Lower lobe of right lung (tissue), 2 donors: ENCODE data around the gene HLA-DPB1. TPM values are rescaled to one million over a fixed set of nuclear protein-coding genes. Genes with fewer than 3 reads are reported as not detected.
"Not testable (repeated sequence)": the region's sequence is repeated elsewhere in the genome, so short reads cannot be mapped to it uniquely, and the experiment has no call there.

Experiments used
- ATAC-seq, 2 donors: fragments of 200-7000 bp; cut with Tn5 transposase; one replicate each; pipeline ENCODE4 v1.9.1; 2020 to 2022; ENCODE audit warnings: mild to moderate bottlenecking in 2 of 2, moderate library complexity in 2 of 2
- DNase-seq: peaks from one replicate; pipeline ENCODE4 v3.0.0-alpha.2; 2020
- H3K27ac ChIP-seq: fragments of 200-600 bp; one replicate; pipeline ENCODE4 v1.8.0; 2022
- H3K27me3 ChIP-seq: fragments of 200-600 bp; one replicate; pipeline ENCODE4 v1.8.0; 2022; ENCODE audit warnings: low read depth
- H3K36me3 ChIP-seq: fragments of 200-600 bp; one replicate; pipeline ENCODE4 v1.8.0; 2022; ENCODE audit warnings: mild to moderate bottlenecking
- H3K4me1 ChIP-seq: fragments of 200-600 bp; one replicate; pipeline ENCODE4 v1.8.0; 2022
- H3K4me3 ChIP-seq: fragments of 200-600 bp; one replicate; pipeline ENCODE4 v1.8.0; 2022; ENCODE audit warnings: mild to moderate bottlenecking
- H3K9me3 ChIP-seq: fragments of 200-600 bp; one replicate; pipeline ENCODE4 v1.8.0; 2022
- intact Hi-C: fragments of 100-400 bp; cut with DNase I; formaldehyde crosslinking; loops from one replicate; pipeline ENCODE4 v1.11.0; 2022
- total RNA-seq: library from RNA; stranded (reverse); fragmentation: NEBNext Ultra II Directional; extraction: Animal tissue kit (Norgen Biotek cat#: 25700); gene quantifications from one replicate; pipeline ENCODE4 v1.2.1, GENCODE V29; 2021
- TF ChIP-seq, protein P1 (sequence below): fragments of 200-600 bp; IDR thresholded peaks from one replicate; pipeline ENCODE4 v1.8.0; 2022; ENCODE audit warnings: antibody characterized with exemption, mild to moderate bottlenecking
- donor health status: DM: no; HTN: yes; CAD: no; lungs with severe emphysema.

HLA-DPB1 gene
- total RNA-seq, 1 donor from 2014 or later = 483 TPM

DNA sequence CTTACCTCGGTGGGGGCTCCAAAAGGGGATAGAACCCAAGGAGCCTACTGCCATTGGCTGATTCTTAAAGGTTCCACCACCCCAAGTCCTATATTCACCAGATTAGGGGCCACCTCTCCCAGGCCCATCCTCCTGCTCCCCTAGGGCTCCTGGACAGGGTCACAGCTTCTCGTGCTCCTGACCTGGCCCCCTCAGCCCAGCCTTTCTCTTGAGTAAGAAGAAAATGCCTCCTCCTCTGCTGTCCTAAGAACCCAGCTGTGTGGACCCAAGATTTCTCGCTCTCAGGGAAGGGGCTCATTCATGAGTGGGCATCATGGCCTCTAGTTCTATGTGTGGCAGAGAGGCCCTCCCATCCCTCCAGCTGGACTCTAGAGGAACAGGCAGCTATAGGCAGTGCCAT lies 16.6 kb downstream of the HLA-DPB1 start:
- peaks cover 12% of the 10 kb centered on the region for H3K27me3 ChIP-seq
- no peak overlapping the region for H3K27ac ChIP-seq
- H3K36me3 ChIP-seq = peaks cover 9% of the 10 kb centered on the region
- TF ChIP-seq, protein P1, sequence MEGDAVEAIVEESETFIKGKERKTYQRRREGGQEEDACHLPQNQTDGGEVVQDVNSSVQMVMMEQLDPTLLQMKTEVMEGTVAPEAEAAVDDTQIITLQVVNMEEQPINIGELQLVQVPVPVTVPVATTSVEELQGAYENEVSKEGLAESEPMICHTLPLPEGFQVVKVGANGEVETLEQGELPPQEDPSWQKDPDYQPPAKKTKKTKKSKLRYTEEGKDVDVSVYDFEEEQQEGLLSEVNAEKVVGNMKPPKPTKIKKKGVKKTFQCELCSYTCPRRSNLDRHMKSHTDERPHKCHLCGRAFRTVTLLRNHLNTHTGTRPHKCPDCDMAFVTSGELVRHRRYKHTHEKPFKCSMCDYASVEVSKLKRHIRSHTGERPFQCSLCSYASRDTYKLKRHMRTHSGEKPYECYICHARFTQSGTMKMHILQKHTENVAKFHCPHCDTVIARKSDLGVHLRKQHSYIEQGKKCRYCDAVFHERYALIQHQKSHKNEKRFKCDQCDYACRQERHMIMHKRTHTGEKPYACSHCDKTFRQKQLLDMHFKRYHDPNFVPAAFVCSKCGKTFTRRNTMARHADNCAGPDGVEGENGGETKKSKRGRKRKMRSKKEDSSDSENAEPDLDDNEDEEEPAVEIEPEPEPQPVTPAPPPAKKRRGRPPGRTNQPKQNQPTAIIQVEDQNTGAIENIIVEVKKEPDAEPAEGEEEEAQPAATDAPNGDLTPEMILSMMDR = no peak
- no peak for ATAC-seq
- intact Hi-C loops = no loop called here
- DNase-seq = no peak
- no peaks in the 10 kb centered on the region for H3K4me1 ChIP-seq
- no peak overlapping the region for H3K4me3 ChIP-seq
- H3K9me3 ChIP-seq = no peaks in the 10 kb centered on the region

- ATAC-seq = no peak
- TF ChIP-seq, protein P1 = no peak
These were observed 18.1 kb downstream of the HLA-DPB1 start for GRCh38 chr6:33093855-33094254.

GRCh38 chr6:33095681-33096080 lies 19.9 kb downstream of the HLA-DPB1 start:
- H3K4me1 ChIP-seq = no peaks in the 10 kb centered on the region
- H3K27ac ChIP-seq = no peak overlapping the region
- no peak for DNase-seq
- TF ChIP-seq, protein P1 = no peak
- peaks cover 9% of the 10 kb centered on the region for H3K9me3 ChIP-seq
- H3K4me3 ChIP-seq = no peak overlapping the region
- intact Hi-C loops = no loop called here
- no peaks in the 10 kb centered on the region for H3K36me3 ChIP-seq
- peaks cover 12% of the 10 kb centered on the region for H3K27me3 ChIP-seq
- no peak for ATAC-seq

More at GRCh38 chr6:33093855-33094254, 18.1 kb downstream of the HLA-DPB1 start:
- intact Hi-C loops = no loop called here
- Histone ChIP-seq H3K4me3 (no peak overlapping the region), H3K9me3 (no peaks in the 10 kb centered on the region), H3K27ac (no peak overlapping the region), H3K36me3 (no peaks in the 10 kb centered on the region), H3K27me3 (peaks cover 12% of the 10 kb centered on the region), H3K4me1 (no peaks in the 10 kb centered on the region)
- DNase-seq = no peak

DNA sequence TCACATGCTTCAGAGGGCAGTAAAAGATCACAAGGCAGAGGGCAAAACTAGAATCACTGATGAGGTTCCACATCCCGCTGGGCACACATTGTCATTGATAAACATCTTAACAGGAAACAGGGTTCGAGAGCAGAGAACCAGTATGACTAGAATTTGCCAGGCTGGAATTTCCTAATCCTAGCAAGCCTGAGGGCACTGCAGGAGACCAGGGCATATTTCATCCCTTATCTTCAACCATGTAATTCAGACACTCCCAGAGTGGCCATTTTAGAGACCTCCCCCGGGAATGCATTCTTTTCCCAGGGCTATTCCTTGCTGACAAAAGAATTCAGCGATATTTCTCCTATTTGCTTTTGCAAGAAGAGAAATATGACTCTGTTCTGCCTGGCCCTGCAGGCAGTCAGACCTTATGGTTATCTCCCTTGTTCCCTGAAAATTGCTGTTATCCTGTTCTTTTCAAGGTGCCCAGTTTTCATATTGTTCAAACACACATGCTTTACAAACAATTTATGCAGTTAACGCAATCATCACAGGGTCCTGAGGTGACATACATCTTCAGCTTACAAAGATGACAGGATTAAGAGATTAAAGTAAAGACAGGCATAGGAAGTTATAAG lies 25.4 kb downstream of the HLA-DPB1 start:
- H3K9me3 ChIP-seq = peaks cover 15% of the 10 kb centered on the region
- intact Hi-C loops, ATAC-seq, H3K36me3 ChIP-seq, H3K27ac ChIP-seq, H3K27me3 ChIP-seq, H3K4me1 ChIP-seq, DNase-seq, H3K4me3 ChIP-seq: not testable (repeated sequence)

GRCh38 chr6:33103776-33104175 lies 28.0 kb downstream of the HLA-DPB1 start:
- H3K4me3 ChIP-seq = no peak overlapping the region
- H3K36me3 ChIP-seq = no peaks in the 10 kb centered on the region
- ATAC-seq = no peak
- H3K9me3 ChIP-seq = peaks cover 15% of the 10 kb centered on the region
- intact Hi-C loops = no loop called here
- DNase-seq = no peak
- no peak overlapping the region for H3K27ac ChIP-seq
- TF ChIP-seq, protein P1 = no peak
- no peaks in the 10 kb centered on the region for H3K27me3 ChIP-seq
- H3K4me1 ChIP-seq = no peaks in the 10 kb centered on the region

- Histone ChIP-seq H3K36me3 (no peaks in the 10 kb centered on the region), H3K27me3 (no peaks in the 10 kb centered on the region), H3K9me3 (peaks cover 14% of the 10 kb centered on the region), H3K4me1 (no peaks in the 10 kb centered on the region), H3K4me3 (no peak overlapping the region), H3K27ac (no peak overlapping the region)
- TF ChIP-seq, protein P1 = no peak
- intact Hi-C loops = no loop called here
- DNase-seq (no peak), ATAC-seq (no peak)
These were observed 29.1 kb downstream of the HLA-DPB1 start for GRCh38 chr6:33104887-33105286.
